GM23248 (cell line): Measurements from ENCODE around the gene RFTN1.

Source experiments
- EZH2 ChIP-seq: fragments of 200-600 bp; sonication (generic); IDR thresholded peaks from 2 replicates; pipeline ENCODE4 v1.6.1; 2018; ENCODE audit warnings: antibody characterized with exemption, mild to moderate bottlenecking; ENCODE audit not compliant: insufficient read depth, poor library complexity, severe bottlenecking
- EZH2phosphoT487 ChIP-seq: fragments of 200-600 bp; sonication (generic); IDR thresholded peaks from 2 replicates; pipeline ENCODE4 v1.6.1; 2018; ENCODE audit warnings: antibody characterized with exemption, moderate library complexity, mild to moderate bottlenecking, low read depth; ENCODE audit not compliant: insufficient read depth

DNA sequence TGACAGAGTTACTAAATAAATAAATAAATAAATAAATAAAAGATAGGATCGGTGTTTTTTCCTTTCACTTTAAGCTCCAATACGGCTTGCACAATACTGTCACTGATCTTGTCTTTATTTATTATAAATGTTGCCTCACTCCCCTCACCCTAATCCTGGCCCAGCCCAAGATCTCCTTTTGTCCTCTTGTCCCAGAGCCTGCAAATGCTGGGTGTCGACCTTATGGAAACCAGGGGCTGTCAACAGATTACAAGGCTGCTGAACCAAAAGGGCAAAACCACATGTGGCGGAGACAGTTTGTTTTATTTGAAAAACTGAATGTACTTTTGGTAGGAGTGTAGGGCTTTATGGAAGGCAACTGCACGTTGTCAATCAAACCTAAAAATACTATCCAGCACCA is 75.9 kb downstream of the RFTN1 start:
- TF ChIP-seq EZH2phosphoT487 (no peak), EZH2 (no peak)
